ENCODE measurements around the gene TLCD3A.

TLCD3A gene

DNA sequence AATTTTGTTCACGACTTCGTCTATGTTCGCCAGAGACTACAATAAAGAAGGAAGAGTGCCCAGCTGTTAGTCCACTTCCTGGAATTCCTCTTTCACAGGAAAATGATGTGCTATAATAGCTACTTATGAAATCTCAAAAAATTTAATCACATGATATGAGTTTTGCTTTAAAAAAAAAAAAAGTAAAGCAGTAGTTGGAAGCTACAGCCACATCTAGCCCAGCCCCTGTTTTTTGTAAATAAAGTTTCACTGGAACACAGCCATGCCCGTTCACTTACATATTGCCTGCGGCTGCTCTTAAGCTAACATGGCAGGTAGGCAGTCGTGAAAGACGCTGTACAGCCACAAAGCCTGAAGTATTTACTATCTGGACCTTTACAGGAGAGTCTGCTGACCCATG, 33.1 kb upstream of the TLCD3A start:
- H3K27me3 Mint-ChIP-seq = no peaks in the 10 kb centered on the region
- ATAC-seq (ENCODE audit: low read depth) = no peak
- H3K9me3 Mint-ChIP-seq = no peaks in the 10 kb centered on the region
- no peak overlapping the region for H3K27ac Mint-ChIP-seq
- no peak overlapping the region for H3K4me3 Mint-ChIP-seq
- H3K4me1 Mint-ChIP-seq = no peaks in the 10 kb centered on the region
- peaks cover 22% of the 10 kb centered on the region for H3K36me3 Mint-ChIP-seq
- no peak for DNase-seq (ENCODE audit: low spot score in 2 of 2)

DNA sequence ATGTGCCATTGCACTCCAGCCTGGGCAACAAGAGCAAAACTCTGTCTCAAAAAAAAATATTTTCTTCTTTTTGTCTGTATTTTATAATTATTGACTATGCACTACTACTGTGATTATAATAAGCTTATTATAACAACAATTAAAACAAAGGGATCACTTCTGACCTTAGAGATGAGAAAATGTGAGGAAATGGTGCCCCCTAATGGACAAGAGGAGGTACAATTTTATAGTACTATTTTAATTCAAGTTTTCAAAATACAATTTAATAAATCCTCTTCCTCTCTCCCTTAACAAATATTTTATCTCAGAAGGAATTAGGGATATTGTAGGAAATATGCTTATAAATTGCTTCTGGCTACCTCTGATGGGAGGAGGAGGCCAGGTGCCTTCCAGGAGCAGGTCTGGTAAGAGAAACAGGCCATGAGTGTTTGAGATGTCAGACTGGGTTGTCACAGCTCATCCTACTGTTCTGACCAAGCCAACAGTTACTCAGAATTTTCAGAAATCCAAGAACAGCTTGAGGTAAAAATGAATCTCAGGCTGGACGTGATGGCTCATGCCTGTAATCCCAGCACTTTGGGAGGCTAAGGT, 31.8 kb upstream of the TLCD3A start:
- peak in 1 of 2 donors; percentile 45 for DNase-seq (ENCODE audit: low spot score in 2 of 2)
- Mint-ChIP-seq H3K27me3 (no peaks in the 10 kb centered on the region), H3K36me3 (peaks cover 15% of the 10 kb centered on the region), H3K4me3 (no peak overlapping the region), H3K27ac (no peak overlapping the region), H3K9me3 (no peaks in the 10 kb centered on the region), H3K4me1 (no peaks in the 10 kb centered on the region)
- ATAC-seq (ENCODE audit: low read depth) = peak; percentile 59

- DNase-seq (ENCODE audit: low spot score in 2 of 2) (no peak), ATAC-seq (ENCODE audit: low read depth) (no peak)
- Mint-ChIP-seq H3K36me3 (peaks cover 8% of the 10 kb centered on the region), H3K27ac (peak overlapping the region; percentile 25), H3K9me3 (no peaks in the 10 kb centered on the region), H3K27me3 (no peaks in the 10 kb centered on the region), H3K4me3 (no peak overlapping the region), H3K4me1 (no peaks in the 10 kb centered on the region)
Observed at GRCh38 chr17:703081-703875, 29.1 kb upstream of the TLCD3A start.

- DNase-seq (ENCODE audit: low spot score in 2 of 2) (no peak), ATAC-seq (ENCODE audit: low read depth) (no peak)
- Mint-ChIP-seq H3K27me3 (no peaks in the 10 kb centered on the region), H3K9me3 (no peaks in the 10 kb centered on the region), H3K27ac (no peak overlapping the region), H3K4me1 (no peaks in the 10 kb centered on the region), H3K36me3 (peaks cover 14% of the 10 kb centered on the region), H3K4me3 (no peak overlapping the region)
Observed at GRCh38 chr17:704111-704864, 28.1 kb upstream of the TLCD3A start.

DNA sequence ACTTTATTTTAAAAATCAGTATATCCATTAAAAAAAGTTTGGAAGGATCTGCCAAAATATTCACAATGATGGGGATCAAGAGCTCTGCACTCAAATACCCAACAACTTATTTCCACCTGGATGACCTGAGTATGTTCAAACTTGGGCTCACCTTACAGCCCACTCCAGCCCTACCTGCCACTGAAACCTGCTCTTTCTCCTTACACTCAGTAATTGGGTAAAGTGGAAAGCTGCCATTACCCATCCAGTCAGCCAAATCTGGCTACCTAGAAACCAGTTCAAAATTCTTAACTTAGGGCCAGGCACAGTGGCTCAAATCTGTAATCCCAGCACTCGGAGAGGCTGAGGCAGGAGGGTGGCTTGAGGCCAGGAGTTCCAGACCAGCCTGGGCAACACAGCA, 27.4 kb upstream of the TLCD3A start:
- no peak overlapping the region for H3K27ac Mint-ChIP-seq
- no peaks in the 10 kb centered on the region for H3K27me3 Mint-ChIP-seq
- no peak overlapping the region for H3K4me3 Mint-ChIP-seq
- H3K36me3 Mint-ChIP-seq = peaks cover 20% of the 10 kb centered on the region
- H3K4me1 Mint-ChIP-seq = no peaks in the 10 kb centered on the region
- H3K9me3 Mint-ChIP-seq = no peaks in the 10 kb centered on the region
- ATAC-seq (ENCODE audit: low read depth) = no peak
- no peak for DNase-seq (ENCODE audit: low spot score in 2 of 2)

GRCh38 chr17:705863-706262, 26.5 kb upstream of the TLCD3A start:
- Mint-ChIP-seq H3K27me3 (no peaks in the 10 kb centered on the region), H3K9me3 (no peaks in the 10 kb centered on the region), H3K4me3 (no peak overlapping the region), H3K4me1 (no peaks in the 10 kb centered on the region), H3K36me3 (peaks cover 20% of the 10 kb centered on the region), H3K27ac (no peak overlapping the region)
- ATAC-seq (ENCODE audit: low read depth) (no peak), DNase-seq (ENCODE audit: low spot score in 2 of 2) (no peak)

GRCh38 chr17:708132-708531, 24.3 kb upstream of the TLCD3A start:
- no peak overlapping the region for H3K27ac Mint-ChIP-seq
- no peak overlapping the region for H3K4me3 Mint-ChIP-seq
- DNase-seq (ENCODE audit: low spot score in 2 of 2) = no peak
- H3K9me3 Mint-ChIP-seq = no peaks in the 10 kb centered on the region
- H3K27me3 Mint-ChIP-seq = no peaks in the 10 kb centered on the region
- ATAC-seq (ENCODE audit: low read depth) = no peak
- H3K4me1 Mint-ChIP-seq = peaks cover 5% of the 10 kb centered on the region
- peaks cover 19% of the 10 kb centered on the region for H3K36me3 Mint-ChIP-seq

GRCh38 chr17:718075-718474, 14.3 kb upstream of the TLCD3A start:
- Mint-ChIP-seq H3K4me3 (no peak overlapping the region), H3K9me3 (no peaks in the 10 kb centered on the region), H3K27me3 (no peaks in the 10 kb centered on the region), H3K36me3 (no peaks in the 10 kb centered on the region), H3K4me1 (peaks cover 9% of the 10 kb centered on the region), H3K27ac (no peak overlapping the region)
- ATAC-seq (ENCODE audit: low read depth) (no peak), DNase-seq (ENCODE audit: low spot score in 2 of 2) (no peak)

- no peaks in the 10 kb centered on the region for H3K27me3 Mint-ChIP-seq
- no peak overlapping the region for H3K27ac Mint-ChIP-seq
Observed at GRCh38 chr17:720706-721539, 11.5 kb upstream of the TLCD3A start.

GRCh38 chr17:721540-721937, 10.9 kb upstream of the TLCD3A start:
- H3K27ac Mint-ChIP-seq = no peak overlapping the region
- no peak for DNase-seq (ENCODE audit: low spot score in 2 of 2)
- ATAC-seq (ENCODE audit: low read depth) = no peak
- H3K4me3 Mint-ChIP-seq = no peak overlapping the region
- no peaks in the 10 kb centered on the region for H3K36me3 Mint-ChIP-seq
- no peaks in the 10 kb centered on the region for H3K4me1 Mint-ChIP-seq
- no peaks in the 10 kb centered on the region for H3K27me3 Mint-ChIP-seq
- no peaks in the 10 kb centered on the region for H3K9me3 Mint-ChIP-seq

More at GRCh38 chr17:720706-721539, 11.5 kb upstream of the TLCD3A start:
- Mint-ChIP-seq H3K4me3 (no peak overlapping the region), H3K9me3 (no peaks in the 10 kb centered on the region), H3K36me3 (no peaks in the 10 kb centered on the region), H3K4me1 (no peaks in the 10 kb centered on the region)
- no peak for DNase-seq (ENCODE audit: low spot score in 2 of 2)
- no peak for ATAC-seq (ENCODE audit: low read depth)

- peaks cover 2% of the 10 kb centered on the region for H3K27me3 Mint-ChIP-seq
- no peak overlapping the region for H3K4me3 Mint-ChIP-seq
- no peak overlapping the region for H3K27ac Mint-ChIP-seq
- ATAC-seq (ENCODE audit: low read depth) (no peak), DNase-seq (ENCODE audit: low spot score in 2 of 2) (no peak)
- no peaks in the 10 kb centered on the region for H3K9me3 Mint-ChIP-seq
- no peaks in the 10 kb centered on the region for H3K4me1 Mint-ChIP-seq
- H3K36me3 Mint-ChIP-seq = no peaks in the 10 kb centered on the region
Observed at GRCh38 chr17:725084-725483, 7.3 kb upstream of the TLCD3A start.

DNA sequence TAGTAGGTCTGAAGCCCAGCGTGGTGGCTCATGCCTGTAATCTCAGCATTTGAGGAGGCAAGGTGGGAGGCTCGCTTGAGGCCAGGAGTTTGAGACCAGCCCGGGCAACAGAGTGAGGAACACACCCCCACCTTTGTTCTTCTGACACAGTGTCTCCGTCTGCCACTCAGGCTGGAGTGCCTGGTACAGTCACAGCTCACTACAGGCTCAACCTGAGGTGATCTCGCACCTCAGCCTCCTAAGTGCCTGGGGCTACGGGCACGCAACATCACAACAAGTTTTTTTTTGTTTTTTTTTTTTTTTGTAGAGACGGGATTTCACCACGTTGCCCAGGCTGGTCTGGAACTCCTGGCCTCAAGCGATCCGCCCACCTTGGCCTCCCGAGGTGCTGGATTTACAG, 6.7 kb upstream of the TLCD3A start:
- Mint-ChIP-seq H3K27me3 (peaks cover 2% of the 10 kb centered on the region), H3K4me3 (no peak overlapping the region), H3K9me3 (no peaks in the 10 kb centered on the region), H3K27ac (no peak overlapping the region), H3K36me3 (no peaks in the 10 kb centered on the region), H3K4me1 (no peaks in the 10 kb centered on the region)
- ATAC-seq (ENCODE audit: low read depth) (no peak), DNase-seq (ENCODE audit: low spot score in 2 of 2) (no peak)

GRCh38 chr17:726271-726919, 6.0 kb upstream of the TLCD3A start:
- Mint-ChIP-seq H3K36me3 (no peaks in the 10 kb centered on the region), H3K27ac (no peak overlapping the region), H3K9me3 (no peaks in the 10 kb centered on the region), H3K4me1 (no peaks in the 10 kb centered on the region), H3K4me3 (no peak overlapping the region), H3K27me3 (peaks cover 2% of the 10 kb centered on the region)
- ATAC-seq (ENCODE audit: low read depth) = no peak
- DNase-seq (ENCODE audit: low spot score in 2 of 2) = no peak

All from memory B cell (primary cell).